Measurements from ENCODE around the gene SLA2.
"Not testable (repeated sequence)": the region's sequence is repeated elsewhere in the genome, so short reads cannot be mapped to it uniquely, and the experiment has no call there.

The SLA2 gene

DNA sequence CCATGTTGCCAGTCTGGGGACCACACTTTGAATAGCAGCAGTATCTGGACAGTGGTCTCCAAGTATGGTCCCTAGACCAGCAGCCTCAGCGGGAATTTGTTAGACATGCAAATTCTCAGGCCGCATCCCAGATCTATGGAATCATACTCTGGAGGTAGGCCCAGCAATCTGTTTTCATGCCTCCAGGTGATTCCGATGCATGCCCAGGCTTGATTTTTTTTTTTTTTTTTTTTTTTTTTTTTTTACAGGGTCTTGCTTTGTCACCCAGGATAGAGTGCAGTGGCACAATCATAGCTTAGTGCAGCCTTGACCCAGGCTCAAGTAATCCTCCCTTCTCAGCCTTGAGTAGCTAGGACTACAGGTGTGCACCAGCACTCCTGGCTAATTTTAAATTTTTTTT, 682 bp upstream of the SLA2 start:
- in situ Hi-C loops (cut with MboI; ENCODE audit: low sequenced_read_pairs), result no loop called here

DNA sequence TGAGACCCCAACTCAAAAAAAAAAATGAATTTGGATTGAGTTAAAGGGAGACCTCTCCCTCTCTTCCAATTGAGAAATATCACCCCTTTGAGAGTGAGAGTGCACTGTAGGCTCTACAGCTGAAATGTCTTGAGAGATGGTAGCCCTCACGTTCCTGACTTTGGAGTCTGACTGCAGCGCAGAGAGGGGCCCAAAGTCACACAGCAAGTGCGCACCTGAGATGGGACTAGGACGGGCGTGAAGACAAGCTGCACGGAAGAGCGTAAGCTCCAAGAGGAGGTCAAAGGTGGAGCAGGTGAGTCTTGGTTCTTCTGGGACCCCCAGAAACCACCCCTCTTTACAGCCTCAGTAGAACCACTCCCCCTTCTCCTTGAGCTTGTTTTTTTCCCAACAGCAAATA, 643 bp downstream of the SLA2 start:
- in situ Hi-C loops (cut with MboI; ENCODE audit: low sequenced_read_pairs), result no loop called here

DNA sequence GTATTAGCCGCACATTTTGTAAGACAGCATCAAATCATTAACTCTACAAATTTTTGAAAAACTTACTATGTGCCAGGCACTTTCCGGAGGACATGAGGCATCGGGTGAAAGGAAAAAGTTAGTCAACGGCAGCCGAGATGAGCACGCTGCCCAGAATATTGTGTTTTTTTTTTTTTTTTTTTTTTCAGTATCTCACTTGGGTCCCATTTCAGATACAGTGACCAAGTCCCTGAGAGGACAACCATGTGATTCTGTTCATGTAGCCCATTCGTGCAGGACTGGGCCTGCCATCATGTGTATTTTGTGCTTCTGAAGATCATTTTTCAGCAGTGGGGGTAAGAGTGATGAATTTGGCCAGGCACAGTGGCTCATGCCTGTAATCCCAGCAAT, 1.3 kb downstream of the SLA2 start:
- in situ Hi-C loops (cut with MboI; ENCODE audit: low sequenced_read_pairs), result no loop called here

DNA sequence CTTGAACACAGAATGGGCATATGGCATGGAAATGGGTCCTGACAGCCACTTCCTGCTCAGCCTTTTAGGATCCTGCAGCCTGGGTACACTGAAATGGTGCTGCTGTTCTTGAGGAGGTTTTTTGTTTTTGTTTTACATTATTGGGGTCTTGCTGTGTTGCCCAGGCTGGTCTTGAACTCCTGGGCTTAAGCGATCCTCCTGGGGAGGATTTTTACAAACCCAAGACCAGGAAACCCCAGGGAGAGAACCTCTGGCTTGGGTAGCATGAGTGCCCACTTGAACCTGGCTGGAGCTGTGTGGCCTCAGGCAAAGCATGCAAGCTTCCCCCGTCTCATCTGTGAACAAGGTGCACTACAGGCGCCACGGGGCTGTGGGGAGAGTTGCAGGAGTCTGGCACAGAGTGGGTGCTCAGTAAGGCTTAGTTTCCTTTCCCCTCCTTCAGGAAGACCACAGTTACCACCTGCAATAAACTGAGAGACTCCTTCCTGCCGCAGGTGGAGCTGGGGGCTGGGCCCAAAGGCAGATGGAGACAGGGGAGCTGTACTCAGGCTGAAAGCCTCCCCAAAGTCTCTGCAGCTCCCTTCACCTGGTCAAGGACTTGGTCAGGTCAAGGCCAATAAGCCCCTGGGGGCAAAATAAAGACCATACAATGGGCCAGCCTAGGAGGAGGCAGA, 1.8 kb downstream of the SLA2 start:
- in situ Hi-C loops (cut with MboI; ENCODE audit: low sequenced_read_pairs), result no loop called here

DNA sequence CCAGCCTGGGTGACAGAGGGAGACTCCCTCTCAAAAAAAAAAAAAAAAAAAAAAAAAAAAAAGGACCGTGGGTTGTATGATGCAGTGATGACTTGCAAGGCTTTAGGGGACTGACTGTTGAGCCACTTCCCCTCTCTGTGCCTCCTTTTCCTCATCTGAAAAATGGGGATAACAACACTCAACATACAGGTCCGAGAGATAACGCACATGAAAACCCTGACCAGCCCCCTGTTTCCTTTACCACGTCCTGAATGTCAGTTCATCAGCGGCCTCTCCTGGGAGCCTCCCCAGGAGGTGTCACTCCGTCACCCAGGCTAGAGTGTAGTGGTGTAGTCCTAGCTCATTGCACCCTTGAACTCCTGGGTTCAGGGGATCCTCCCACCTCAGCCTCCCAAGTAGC, 3.9 kb downstream of the SLA2 start:
- in situ Hi-C loops (cut with MboI; ENCODE audit: low sequenced_read_pairs), result no loop called here

DNA sequence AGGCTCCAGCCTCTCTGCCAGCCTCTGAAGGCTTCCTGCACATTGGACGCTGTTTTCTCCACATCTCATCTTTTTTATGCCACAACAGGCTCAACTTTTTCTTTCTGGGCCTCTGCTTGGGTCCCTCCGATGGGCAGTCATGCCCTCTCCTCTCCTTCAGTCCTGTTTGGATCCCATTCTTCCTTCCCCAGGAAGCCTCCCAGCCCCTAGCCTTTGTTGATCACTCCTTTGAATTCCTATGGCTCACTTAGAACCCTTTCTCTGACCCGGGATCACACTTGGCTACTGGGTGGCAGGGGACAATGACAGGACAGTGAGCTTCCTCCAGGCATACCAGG, 4.5 kb downstream of the SLA2 start:
- in situ Hi-C loops (cut with MboI; ENCODE audit: low sequenced_read_pairs), result no loop called here

DNA sequence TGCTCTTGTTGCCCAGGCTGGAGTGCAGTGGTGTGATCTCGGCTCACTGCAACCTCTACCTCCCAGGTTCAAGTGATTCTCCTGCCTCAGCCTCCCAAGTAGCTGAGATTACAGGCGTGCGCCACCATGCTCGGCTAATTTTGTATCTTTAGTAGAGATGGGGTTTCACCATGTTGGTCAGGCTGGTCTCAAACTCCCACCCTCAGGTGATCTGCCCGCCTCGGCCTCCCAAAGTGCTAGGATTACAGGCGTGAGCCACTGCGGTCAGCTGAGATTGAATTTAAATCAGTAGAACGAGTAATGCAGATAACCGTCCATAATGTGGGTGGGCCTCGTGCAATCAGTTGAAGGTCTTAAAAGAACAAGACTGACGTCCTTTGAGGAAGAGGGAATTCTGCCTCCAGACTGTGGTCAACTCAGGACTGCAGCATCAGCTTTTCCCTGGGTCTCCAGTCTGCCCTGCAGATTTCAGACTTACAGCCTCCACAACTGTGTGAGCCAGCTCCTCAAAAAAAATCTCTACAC, 7.1 kb downstream of the SLA2 start:
- in situ Hi-C loops (cut with MboI; ENCODE audit: low sequenced_read_pairs), result not testable (repeated sequence)

DNA sequence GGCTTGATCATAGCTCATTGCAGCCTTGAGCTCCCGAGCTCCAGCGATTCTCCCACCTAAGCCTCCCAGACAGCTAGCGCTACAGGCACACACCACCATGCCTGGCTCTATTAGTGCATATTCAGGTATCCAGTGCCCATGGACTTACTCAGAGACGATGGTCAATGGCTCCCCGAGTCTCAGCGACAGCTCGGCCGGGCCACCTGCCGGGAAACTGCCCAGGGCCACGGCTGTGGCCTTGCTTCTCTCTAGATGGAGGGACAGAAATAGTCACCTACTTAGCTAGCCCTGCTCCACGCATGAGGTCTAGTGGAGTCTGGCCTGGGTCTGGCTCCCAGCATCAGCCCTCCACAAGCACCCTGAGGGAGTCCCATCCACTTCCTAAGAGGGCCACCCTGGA, 11.7 kb downstream of the SLA2 start:
- in situ Hi-C loops (cut with MboI; ENCODE audit: low sequenced_read_pairs), result no loop called here

DNA sequence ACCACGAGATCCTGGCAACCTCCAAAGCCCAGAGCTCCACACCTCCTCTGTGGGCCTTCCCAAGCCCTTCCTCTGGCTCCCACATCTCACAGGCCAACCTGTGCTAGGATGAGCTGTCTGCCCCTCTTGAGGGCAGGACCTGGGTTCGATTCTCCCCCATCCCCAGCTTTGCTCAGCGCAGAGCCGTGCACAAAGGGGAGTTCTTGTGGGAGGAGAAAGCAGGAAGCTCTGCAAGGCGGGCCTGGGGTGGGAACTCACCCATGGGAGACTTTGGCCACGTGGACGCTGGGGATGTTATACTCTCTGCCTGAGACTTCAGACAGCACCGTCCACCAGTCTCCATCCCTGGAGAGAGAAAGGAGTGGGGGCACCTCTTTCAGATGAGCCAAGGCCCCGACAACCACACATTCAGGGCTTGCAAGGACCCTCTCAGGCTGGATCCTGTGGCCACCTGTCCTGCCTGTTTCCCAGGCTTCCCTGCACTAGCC, 12.7 kb downstream of the SLA2 start:
- in situ Hi-C loops (cut with MboI; ENCODE audit: low sequenced_read_pairs), result no loop called here

DNA sequence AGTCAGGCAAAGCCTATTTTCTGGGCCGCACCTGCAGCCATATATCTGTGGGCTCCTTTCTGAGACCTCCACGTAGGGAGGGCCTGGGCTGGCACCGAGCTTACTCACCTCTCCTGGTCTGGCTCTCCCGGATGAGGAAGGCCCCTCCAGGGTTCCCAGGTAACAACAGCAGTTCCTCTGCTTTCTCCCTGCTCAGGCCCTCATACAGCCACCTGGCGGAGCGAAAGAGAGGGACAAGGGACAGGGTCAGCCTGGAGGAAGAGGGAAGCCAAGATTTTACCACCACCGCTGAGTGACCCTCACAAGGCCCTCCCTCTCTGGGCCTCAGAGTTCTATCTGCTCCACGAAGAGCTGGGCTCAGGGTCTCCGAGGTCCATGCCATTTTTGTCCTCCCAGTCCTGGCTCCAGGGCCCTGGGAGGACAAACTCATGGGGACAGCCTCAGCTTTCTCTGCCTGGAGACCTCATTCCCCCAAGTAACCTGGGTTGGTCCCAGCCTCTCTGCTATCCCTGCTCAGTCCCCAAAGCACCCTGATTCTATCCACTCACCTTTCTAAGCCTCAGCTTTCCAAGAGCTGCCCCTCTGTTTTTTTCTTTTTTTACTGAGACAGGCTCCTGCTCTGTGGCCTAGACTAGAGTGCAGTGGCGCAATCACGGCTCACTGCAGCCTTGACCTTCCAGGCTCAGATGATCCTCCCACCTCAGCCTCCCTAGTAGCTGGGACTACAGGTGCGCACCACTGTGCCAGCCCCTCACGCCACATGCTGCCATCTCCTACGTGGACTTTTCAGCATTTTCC, 13.3 kb downstream of the SLA2 start:
- in situ Hi-C loops (cut with MboI; ENCODE audit: low sequenced_read_pairs), result no loop called here

DNA sequence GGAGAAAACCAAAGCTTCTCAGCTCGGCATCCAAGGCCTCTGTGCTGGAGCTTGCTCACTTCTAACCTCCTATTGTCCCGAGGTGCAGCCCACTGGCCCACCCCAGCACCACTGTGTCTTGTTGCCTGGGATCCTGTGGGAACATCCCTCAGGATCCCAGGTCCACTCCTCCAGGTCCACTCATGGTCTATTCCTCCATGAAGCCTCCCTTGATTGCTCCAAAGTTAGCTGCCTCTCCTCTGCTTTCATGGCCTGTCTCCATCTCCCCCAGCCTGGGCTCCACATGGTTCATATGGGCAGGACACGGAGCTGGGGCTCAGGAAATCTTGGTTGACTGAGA, 13.9 kb downstream of the SLA2 start:
- in situ Hi-C loops (cut with MboI; ENCODE audit: low sequenced_read_pairs), result no loop called here

DNA sequence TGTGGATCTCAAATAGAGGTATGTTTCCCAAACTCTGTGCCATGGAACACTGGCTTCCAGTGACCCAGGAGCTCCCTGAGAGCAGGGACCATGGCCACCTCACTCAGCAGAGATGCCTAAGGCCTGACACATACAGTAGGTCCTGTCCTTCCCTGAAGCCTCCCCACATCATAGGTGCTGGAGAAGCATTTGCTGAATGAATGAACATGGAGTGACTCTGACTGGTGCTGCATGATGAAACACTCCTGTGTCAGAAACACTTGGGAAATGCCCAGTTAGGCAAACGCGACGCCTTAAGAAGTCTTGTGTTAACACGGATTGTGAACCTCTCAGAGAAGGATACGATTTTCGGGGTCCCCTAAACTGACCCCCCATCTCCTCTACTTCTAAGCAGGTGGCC, 14.3 kb downstream of the SLA2 start:
- in situ Hi-C loops (cut with MboI; ENCODE audit: low sequenced_read_pairs), result no loop called here

DNA sequence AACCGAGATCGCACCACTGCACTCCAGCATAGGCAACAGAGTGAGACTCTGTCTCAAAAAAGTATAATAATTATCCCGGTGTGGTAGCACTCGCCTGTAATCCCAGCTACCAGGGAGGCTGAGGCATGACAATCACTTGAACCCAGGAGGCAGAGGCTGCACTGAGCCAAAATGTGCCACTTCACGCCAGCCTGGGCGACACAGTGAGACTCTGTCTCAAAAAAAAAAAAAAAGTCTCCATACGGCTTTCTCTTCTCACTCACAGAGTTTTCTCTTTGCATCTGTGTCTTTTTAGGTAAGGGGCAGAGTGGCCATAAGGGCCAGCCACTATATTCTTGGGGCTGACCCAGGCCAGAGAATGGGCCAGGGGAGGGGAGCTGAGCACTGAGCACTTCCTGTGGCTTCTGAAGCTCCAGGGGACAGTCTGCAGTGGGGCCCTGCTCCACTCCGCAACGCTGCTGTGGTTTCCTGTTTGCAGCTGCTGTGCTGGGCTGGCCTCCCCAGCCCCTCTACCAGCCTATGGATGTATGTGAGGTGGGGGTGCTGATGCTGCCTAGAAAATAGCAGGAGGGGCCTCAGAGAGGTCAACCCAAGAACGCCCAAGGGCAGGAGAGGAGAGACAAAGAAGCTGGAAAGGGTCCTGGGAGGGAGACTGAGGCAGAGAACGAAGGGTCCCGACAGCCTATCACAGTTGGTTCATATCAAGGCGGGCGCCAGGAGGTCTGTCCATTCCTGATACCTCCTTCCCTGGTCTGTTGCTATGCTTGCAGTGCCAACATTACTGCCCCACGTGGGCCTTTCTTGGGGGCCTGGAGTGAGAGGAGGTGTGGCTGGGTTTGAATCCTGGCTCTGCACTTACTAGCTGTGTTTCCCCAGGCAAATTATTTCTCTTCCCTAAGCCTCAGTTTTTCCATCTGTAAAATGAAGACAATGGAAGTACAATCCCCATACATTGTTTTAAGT, 16.0 kb downstream of the SLA2 start:
- in situ Hi-C loops (cut with MboI; ENCODE audit: low sequenced_read_pairs), result no loop called here

DNA sequence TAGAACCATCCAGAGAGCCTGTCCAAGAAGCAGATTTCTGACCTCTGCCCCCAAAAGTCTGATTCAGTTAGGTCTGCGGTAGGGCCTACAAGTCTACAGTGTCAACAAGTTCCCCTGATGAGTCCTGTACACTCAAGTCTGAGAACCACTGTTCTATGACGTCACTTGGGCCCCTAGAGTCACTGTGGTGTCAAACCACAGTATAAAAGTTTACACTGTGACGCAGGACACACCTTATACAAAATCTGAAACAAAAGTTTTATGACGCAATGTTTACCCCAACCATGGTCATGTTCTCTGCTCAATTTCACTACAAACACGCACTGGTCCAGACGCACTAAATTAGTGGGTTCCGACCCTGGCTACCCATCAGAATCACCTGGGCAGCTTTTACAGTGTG, 17.9 kb downstream of the SLA2 start:
- in situ Hi-C loops (cut with MboI; ENCODE audit: low sequenced_read_pairs), result no loop called here

DNA sequence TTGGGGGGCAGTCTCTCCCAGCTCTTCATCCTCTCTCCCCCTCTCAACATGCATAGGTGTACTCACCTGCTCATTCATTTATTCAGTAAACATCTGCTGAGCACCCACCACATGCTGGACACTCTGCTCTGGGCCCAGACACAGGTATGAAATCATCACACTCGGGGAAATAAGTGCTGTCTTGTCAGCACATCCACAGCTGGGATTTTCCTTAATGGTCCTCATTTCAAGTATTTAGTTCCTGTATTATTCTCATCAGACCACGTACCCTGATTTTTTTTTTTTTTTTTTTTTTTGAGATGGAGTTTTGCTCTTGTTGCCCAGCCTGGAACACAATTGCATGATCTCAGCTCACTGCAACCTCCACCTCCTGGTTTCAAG, 21.1 kb downstream of the SLA2 start:
- in situ Hi-C loops (cut with MboI; ENCODE audit: low sequenced_read_pairs), result no loop called here

DNA sequence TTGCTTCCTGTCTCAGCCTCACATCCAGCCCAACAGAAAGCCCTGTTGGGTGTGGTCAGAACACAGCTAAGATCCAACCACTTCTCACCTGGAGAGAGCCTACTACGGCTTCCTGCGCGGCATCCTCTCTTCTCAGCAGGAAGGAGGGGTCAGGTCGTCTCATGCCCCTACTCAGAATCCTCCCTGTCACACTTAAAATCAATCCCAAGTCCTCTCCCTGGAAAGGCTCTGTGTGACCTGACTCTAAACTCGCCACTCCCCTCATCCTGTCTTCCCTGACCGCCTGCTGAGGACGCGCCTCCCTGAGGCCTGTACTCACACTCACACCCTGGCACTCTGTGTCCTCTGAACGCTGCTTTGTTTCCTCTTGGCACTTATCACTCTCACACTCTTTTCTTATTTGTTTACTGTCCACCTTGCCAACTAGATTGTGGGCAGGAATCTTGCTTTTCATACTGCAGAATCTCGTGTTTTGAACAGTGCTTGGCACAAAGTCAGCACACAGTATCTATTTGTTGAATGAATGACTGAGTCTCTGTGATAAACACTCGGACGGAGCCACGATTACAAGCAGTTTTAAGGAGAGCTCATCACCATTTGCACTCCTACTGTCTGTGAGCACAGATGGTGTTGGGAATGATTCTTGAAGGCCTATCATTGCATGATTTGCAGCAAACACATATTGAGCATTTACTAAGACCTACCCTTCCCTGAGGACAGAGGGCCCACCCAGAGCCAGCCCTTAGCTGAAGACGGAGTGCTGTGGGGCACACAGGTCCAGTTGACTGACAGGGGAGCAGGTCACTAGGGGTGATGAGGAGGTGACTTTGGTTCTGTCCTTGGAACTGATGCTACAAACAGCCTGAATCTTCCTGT, 21.7 kb downstream of the SLA2 start:
- in situ Hi-C loops (cut with MboI; ENCODE audit: low sequenced_read_pairs), result no loop called here

DNA sequence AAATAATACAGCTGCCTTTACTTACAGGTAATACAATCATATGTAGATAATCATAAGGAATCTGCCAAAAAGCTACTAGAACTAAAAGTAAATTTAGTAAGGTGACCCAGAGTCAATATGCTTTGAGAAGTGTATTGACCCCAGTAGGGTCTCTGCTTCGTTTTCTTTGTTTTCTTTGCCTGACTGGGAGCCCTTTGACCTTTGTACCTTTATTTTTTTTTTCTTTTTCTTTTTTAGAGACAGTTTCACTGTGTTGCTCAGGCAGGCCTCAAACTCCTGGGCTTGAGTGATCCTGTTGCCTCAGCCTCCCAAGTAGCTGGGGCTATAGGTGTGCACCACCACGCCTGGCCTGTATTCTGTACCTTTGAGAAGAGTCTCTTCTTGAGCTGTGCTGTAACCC, 22.6 kb downstream of the SLA2 start:
- in situ Hi-C loops (cut with MboI; ENCODE audit: low sequenced_read_pairs), result no loop called here

DNA sequence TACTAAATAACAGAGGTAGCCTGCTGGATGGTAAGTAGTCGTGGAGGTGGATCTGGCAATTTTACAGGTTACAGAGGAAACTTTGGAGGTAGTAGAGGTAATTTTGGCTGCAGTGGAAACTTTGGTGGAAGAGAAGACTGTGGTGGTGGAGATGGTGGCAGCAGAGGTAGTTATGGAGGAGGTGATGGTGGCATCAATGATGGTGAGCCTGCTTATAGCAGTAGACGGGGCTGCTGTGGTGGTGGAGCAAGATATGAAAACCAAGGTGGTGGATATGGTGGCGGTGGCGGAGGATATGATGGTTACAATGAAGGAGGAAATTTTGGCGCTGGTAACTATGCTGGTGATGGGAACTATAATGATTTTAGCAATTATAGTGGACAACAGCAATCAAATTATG, 25.1 kb downstream of the SLA2 start:
- in situ Hi-C loops (cut with MboI; ENCODE audit: low sequenced_read_pairs), result no loop called here

DNA sequence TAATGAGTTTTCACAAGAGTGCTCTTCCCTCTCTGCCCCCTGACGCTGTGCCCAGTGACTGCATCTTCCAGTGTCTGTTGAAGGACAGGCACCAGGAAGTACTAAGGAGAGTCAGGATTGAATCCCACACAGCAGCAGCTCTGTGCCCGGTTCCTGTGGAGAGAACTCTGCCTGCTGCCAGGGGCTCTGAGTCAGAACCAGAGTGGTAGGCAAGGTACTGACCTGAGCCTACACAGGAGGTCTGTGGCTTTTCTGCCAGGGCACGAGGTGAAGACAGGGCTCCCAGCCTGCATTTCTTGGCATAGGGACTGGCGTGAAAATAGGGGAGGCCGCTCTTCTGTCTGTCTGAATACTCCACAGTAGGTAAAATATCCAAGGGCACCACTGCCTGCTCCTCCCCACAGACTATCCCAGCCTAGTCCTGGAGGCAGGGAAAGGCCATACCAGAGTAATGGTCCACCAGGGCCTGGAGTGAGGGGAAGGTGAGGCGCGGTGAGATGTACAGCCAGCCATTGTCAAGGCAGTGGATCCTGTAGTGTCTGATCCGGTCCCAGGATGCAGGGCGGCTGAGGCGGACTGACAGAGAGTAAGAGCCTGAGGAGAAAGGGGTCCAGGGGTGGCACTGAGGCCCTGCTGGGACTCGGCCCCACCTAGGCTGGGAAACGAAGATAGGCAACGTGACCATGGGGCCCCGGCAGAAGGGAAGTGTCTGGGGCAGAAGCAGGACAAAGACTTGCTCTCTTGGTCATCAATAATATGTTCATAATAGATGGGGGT, 31.0 kb downstream of the SLA2 start:
- in situ Hi-C loops (cut with MboI; ENCODE audit: low sequenced_read_pairs), result no loop called here

DNA sequence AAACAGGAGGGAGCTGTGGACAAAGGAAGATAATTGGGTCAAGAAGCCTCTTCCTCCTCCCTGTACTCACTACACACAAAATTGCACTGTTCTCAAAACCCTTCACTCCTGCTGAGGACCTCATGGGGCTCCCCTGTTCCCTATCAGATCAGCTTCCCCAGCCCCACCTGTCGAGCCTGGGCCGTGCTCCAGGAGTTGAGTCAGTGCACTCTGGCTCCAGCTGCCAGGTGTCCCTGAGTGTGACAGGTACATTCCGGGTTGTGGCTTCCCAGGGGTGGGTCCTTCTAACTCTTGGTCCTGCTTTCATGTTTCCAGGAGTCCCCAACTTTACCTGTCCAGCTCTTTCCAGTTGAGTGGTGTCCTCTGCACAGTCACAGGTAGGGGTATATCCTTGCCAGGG, 32.0 kb downstream of the SLA2 start:
- in situ Hi-C loops (cut with MboI; ENCODE audit: low sequenced_read_pairs), result no loop called here
